SU-DHL-6 (cell line): ENCODE measurements around the gene ATP11A.

Experiments
- H2AFZ ChIP-seq: fragments of 200-600 bp; sonication (generic); 2 replicates; pipeline ENCODE4 v1.6.1; 2014; ENCODE audit warnings: low read depth, mild to moderate bottlenecking, moderate library complexity, mixed read lengths, antibody characterized with exemption, low read length; ENCODE audit not compliant: severe bottlenecking
- H3F3A ChIP-seq: fragments of 200-600 bp; shearing (Covaris generic); 2 replicates; pipeline ENCODE4 v1.6.0; 2016; ENCODE audit warnings: antibody characterized with exemption, mild to moderate bottlenecking; ENCODE audit not compliant: insufficient read depth
- H3K27ac ChIP-seq: fragments of 200-600 bp; sonication (generic); 2 replicates; pipeline ENCODE4 v1.5.1; 2016; ENCODE audit warnings: low read depth, mild to moderate bottlenecking, low read length, moderate library complexity, mixed read lengths
- H3K27me3 ChIP-seq: fragments of 200-600 bp; sonication (generic), shearing (Covaris generic); 2 replicates; pipeline ENCODE4 v1.6.0; 2014; ENCODE audit warnings: mild to moderate bottlenecking, low read length
- H3K36me3 ChIP-seq: fragments of 200-600 bp; sonication (generic); 2 replicates; pipeline ENCODE4 v1.6.1; 2014; ENCODE audit warnings: mild to moderate bottlenecking, low read length, mixed read lengths
- H3K4me2 ChIP-seq: fragments of 300-600, 200-600 bp; shearing (Covaris generic), sonication (generic); 2 replicates; pipeline ENCODE4 v1.6.0; 2014; ENCODE audit warnings: low read length, low read depth, mild to moderate bottlenecking; ENCODE audit not compliant: poor library complexity, severe bottlenecking
- H3K4me3 ChIP-seq: fragments of 200-600 bp; sonication (generic); 2 replicates; pipeline ENCODE4 v1.5.1; 2014; ENCODE audit warnings: antibody characterized with exemption, low read length, mild to moderate bottlenecking, mixed read lengths; ENCODE audit not compliant: insufficient read depth, poor library complexity, severe bottlenecking
- H3K79me2 ChIP-seq: fragments of 200-600 bp; sonication (generic); 2 replicates; pipeline ENCODE4 v1.6.1; 2014; ENCODE audit warnings: mild to moderate bottlenecking, low read length, moderate library complexity; ENCODE audit not compliant: insufficient read depth
- H3K9ac ChIP-seq: fragments of 200-600 bp; sonication (generic); 2 replicates; pipeline ENCODE4 v1.7.0; 2014; ENCODE audit warnings: mild to moderate bottlenecking, low read length
- H3K9me2 ChIP-seq: fragments of 200-600 bp; sonication (generic); replicated peaks from 2 replicates; pipeline ENCODE4 v1.6.1; 2014; ENCODE audit warnings: low read length; ENCODE audit not compliant: insufficient read depth
- H3K9me3 ChIP-seq: fragments of 200-600 bp; sonication (generic); 2 replicates; pipeline ENCODE4 v1.6.1; 2014; ENCODE audit warnings: low read length, mixed read lengths; ENCODE audit not compliant: insufficient read depth
- H4K20me1 ChIP-seq: fragments of 200-600 bp; sonication (generic); 2 replicates; pipeline ENCODE4 v1.6.1; 2014; ENCODE audit warnings: low read depth, mild to moderate bottlenecking, antibody characterized with exemption, low read length, moderate library complexity, mixed read lengths
- EZH2phosphoT487 ChIP-seq: fragments of 200-600 bp; sonication (generic), shearing (Covaris generic); conservative IDR thresholded peaks from 2 replicates; pipeline ENCODE4 v1.6.1; 2018; ENCODE audit warnings: mild to moderate bottlenecking, antibody characterized with exemption, low read length, moderate library complexity, mixed read lengths
- TF ChIP-seq, protein P1 (sequence below): fragments of 200-600 bp; sonication (generic); IDR thresholded peaks from one replicate; pipeline ENCODE4 v1.5.1; 2017; ENCODE audit warnings: antibody characterized with exemption, mild to moderate bottlenecking, low read length, moderate library complexity; ENCODE audit not compliant: insufficient read depth, poor library complexity, severe bottlenecking

The ATP11A gene

DNA sequence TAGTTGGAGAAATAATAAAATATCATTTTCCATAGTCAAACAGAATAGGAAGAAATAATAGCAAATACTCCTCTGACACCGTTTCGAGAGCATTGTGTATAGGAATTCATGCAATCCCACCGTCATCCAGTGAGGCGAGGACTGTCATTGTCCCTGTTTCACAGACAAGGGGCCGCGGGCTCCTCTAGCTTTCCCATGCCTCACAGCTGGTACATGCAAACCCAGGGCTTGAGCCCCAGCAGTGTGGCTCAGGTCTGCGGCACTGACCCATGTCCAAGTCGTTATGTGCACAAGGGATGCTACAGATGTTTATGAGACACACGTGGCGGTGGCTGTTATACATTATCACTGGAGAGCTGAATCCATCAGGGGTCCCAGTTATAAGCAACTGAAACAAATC lies 18.5 kb upstream of the ATP11A start:
- Histone ChIP-seq H3K9me2 (no peaks in the 10 kb centered on the region), H3F3A (no peaks in the 10 kb centered on the region), H3K79me2 (no peaks in the 10 kb centered on the region), H2AFZ (no peak overlapping the region), H3K36me3 (no peaks in the 10 kb centered on the region), H3K4me3 (no peak overlapping the region), H3K9me3 (no peaks in the 10 kb centered on the region), H3K4me2 (no peak overlapping the region), H3K27ac (no peak overlapping the region), H3K27me3 (no peaks in the 10 kb centered on the region), H3K9ac (no peak overlapping the region), H4K20me1 (no peaks in the 10 kb centered on the region)
- TF ChIP-seq, protein P1, sequence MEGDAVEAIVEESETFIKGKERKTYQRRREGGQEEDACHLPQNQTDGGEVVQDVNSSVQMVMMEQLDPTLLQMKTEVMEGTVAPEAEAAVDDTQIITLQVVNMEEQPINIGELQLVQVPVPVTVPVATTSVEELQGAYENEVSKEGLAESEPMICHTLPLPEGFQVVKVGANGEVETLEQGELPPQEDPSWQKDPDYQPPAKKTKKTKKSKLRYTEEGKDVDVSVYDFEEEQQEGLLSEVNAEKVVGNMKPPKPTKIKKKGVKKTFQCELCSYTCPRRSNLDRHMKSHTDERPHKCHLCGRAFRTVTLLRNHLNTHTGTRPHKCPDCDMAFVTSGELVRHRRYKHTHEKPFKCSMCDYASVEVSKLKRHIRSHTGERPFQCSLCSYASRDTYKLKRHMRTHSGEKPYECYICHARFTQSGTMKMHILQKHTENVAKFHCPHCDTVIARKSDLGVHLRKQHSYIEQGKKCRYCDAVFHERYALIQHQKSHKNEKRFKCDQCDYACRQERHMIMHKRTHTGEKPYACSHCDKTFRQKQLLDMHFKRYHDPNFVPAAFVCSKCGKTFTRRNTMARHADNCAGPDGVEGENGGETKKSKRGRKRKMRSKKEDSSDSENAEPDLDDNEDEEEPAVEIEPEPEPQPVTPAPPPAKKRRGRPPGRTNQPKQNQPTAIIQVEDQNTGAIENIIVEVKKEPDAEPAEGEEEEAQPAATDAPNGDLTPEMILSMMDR, result no peak
- no peak for TF ChIP-seq EZH2phosphoT487

DNA sequence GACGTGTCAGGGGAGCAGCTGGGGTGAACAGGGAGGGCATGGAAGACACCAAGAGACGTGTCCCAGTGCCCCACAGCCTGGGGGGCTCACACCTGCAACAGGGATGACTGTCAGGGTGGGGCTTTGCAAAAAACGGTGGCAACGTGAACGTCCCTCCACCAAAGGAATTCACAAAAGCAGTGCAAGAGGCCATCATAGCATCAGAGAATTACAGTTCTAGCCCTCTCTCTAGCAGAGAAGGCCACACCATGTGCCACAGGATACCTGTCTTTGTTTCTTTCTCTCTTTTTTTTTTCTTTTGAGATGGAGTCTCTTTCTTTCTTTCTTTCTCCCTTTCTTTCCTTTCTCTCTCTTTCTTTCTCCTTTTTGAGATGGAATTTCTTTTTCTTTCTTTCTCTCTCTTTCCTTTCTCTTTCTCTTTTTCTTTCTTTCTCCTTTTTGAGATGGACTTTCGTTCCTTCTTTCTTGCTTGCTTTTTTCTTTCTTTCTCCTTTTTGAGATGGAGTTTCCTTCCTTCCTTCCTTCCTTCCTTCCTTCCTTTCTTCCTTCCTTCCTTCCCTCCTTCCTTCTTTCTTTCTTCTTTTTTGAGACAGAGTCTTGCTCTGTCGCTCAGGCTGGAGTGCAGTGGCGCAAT lies 17.1 kb upstream of the ATP11A start:
- H2AFZ ChIP-seq, result no peak overlapping the region
- no peak overlapping the region for H3K4me3 ChIP-seq
- H3K36me3 ChIP-seq, result no peaks in the 10 kb centered on the region
- H3K27ac ChIP-seq, result no peak overlapping the region
- H3K79me2 ChIP-seq, result no peaks in the 10 kb centered on the region
- no peak overlapping the region for H3K9ac ChIP-seq
- no peaks in the 10 kb centered on the region for H3F3A ChIP-seq
- no peak overlapping the region for H3K4me2 ChIP-seq
- no peaks in the 10 kb centered on the region for H3K9me2 ChIP-seq
- no peaks in the 10 kb centered on the region for H4K20me1 ChIP-seq
- H3K9me3 ChIP-seq, result no peaks in the 10 kb centered on the region
- H3K27me3 ChIP-seq, result no peaks in the 10 kb centered on the region
- TF ChIP-seq, protein P1, result no peak
- TF ChIP-seq EZH2phosphoT487, result no peak

DNA sequence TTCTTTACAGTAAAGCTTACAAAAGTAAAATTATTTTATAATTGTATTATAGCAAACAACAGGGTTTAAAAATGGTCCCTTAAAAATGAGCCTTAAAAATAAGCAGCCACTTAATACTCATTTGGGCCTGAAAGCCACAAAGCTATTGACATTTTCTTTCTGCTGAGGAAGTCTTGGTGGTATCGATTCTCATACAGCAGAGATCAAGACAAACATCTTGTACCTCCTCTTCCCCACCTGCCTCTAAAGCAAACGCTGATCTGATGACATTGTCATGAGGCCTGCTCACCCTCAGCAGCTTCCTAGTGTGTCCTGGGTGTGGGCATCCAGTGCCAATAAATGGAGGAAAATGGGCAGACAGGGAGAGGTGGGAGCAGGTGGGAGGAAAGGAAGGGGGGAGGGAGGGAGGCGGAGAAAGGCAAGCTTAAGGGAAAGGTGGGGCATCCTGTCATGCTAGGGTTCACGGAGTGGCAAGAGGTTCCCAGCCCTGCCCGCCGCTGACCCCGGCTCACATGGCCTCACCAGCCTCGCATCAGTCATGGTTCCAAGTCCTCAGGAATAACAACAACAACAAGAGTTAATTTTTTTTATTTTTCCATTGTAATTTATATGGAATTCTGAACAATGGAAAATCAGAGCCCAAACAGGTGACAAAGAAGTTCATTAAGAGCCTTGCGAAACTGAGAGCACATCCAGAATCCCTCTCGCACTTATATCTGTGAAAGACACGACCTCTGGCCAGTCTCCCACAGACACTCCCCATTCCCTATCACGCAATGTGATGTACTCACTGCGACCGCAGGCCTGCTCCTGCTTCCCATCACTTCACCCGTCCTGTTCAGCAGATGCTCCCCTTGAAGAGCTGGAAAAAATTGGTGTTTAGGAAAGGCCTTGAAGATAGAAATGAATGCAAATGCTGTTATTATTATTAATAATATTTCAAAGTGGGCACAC lies 15.1 kb upstream of the ATP11A start:
- no peak for TF ChIP-seq EZH2phosphoT487
- TF ChIP-seq, protein P1, result no peak
- H3K4me3 ChIP-seq, result no peak overlapping the region
- no peaks in the 10 kb centered on the region for H3K79me2 ChIP-seq
- no peaks in the 10 kb centered on the region for H3K36me3 ChIP-seq
- H2AFZ ChIP-seq, result no peak overlapping the region
- no peak overlapping the region for H3K9ac ChIP-seq
- no peaks in the 10 kb centered on the region for H3K9me3 ChIP-seq
- H3K27ac ChIP-seq, result no peak overlapping the region
- H4K20me1 ChIP-seq, result no peaks in the 10 kb centered on the region
- H3K27me3 ChIP-seq, result no peaks in the 10 kb centered on the region
- no peaks in the 10 kb centered on the region for H3K9me2 ChIP-seq
- no peak overlapping the region for H3K4me2 ChIP-seq
- no peaks in the 10 kb centered on the region for H3F3A ChIP-seq
